Fibroblast of villous mesenchyme (primary cell): ENCODE results near the gene TMC2. TPM values are rescaled to one million over a fixed set of nuclear protein-coding genes. Genes with fewer than 3 reads are reported as not detected.
"Not testable (repeated sequence)": the region's sequence is repeated elsewhere in the genome, so short reads cannot be mapped to it uniquely, and the experiment has no call there.

Experiments
- DNase-seq: peaks from one replicate; pipeline ENCODE4 v3.0.0-alpha.2; 2010; ENCODE audit warnings: low read depth
- H3K4me3 ChIP-seq: 2 replicates; pipeline ENCODE4 v1.5.1; 2011; ENCODE audit warnings: low read depth, mild to moderate bottlenecking, low read length
- CTCF ChIP-seq: IDR thresholded peaks from 2 replicates; pipeline ENCODE4 v1.5.1; 2012; ENCODE audit warnings: low read depth, mild to moderate bottlenecking, low read length; ENCODE audit not compliant: insufficient read depth
- total RNA-seq: library from RNA; depleted of rRNA; stranded (reverse); fragments of >200 nt; gene quantifications from 2 replicates; pipeline ENCODE4 v1.2.3, GENCODE V29; 2012

Gene TMC2
- total RNA-seq, 1 donor = not detected

- DNase-seq = no peak
- TF ChIP-seq CTCF = no peak
- H3K4me3 ChIP-seq = peak overlapping the region; percentile 98
These were observed 127.1 kb downstream of the TMC2 start for GRCh38 chr20:2663364-2663886.

GRCh38 chr20:2663887-2664719 lies 127.7 kb downstream of the TMC2 start, which contains the start of gene IDH3B:
Gene IDH3B, minus strand, starts transcription at chr20:2664216. Its CDS starts 28 bp downstream, at chr20:2664188.
- no peak for TF ChIP-seq CTCF
- peak within 1 kb of the TSS; percentile 98 for H3K4me3 ChIP-seq
- DNase-seq = peak; percentile 96

DNA sequence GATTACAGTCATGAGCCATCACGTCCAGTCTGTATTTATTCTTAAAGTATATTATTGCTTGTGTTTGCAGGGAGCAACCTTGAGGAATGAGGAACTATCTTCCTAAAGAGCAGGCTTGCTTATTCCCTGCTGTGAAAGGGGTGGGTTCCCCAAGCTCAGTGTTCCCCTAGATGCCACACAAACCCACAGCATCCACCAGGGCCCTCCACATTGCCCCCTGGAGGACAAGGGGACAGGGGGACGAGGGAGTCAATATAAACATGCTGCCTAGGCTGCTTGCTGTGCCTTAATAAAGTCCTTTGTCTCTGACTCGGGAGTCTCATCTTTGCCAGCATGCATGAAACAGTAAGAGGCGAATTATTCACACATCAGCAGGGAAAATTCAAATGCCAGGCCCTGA lies 135.6 kb downstream of the TMC2 start:
- DNase-seq = no peak
- H3K4me3 ChIP-seq = no peak overlapping the region
- TF ChIP-seq CTCF = peak; percentile 23

GRCh38 chr20:2672446-2672845 lies 136.1 kb downstream of the TMC2 start:
- no peak for TF ChIP-seq CTCF
- no peak overlapping the region for H3K4me3 ChIP-seq
- DNase-seq = no peak

GRCh38 chr20:2673453-2673852 lies 137.1 kb downstream of the TMC2 start:
- no peak for DNase-seq
- H3K4me3 ChIP-seq = no peak overlapping the region
- no peak for TF ChIP-seq CTCF

GRCh38 chr20:2680046-2680445 lies 143.7 kb downstream of the TMC2 start:
- no peak for DNase-seq
- TF ChIP-seq CTCF = no peak
- no peak overlapping the region for H3K4me3 ChIP-seq

DNA sequence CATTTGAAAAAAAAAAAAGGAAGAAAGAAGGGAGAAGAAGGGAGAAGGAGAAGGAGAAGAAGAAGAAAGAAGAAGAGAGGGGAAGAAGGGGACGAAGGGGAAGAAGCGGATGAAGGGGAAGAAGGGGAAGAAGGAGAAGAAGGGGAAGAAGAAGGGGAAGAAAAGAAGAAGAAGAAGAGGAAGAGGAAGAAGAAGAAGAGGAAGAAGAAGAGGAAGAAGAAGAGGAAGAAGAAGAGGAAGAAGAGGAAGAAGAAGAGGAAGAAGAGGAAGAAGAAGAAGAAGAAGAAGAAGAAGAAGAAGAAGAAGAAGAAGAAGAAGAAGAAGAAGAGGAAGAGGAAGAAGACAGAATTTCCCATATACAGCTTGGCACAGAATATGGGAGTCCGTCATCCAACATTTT lies 145.7 kb downstream of the TMC2 start:
- not testable (repeated sequence) for H3K4me3 ChIP-seq, DNase-seq

DNA sequence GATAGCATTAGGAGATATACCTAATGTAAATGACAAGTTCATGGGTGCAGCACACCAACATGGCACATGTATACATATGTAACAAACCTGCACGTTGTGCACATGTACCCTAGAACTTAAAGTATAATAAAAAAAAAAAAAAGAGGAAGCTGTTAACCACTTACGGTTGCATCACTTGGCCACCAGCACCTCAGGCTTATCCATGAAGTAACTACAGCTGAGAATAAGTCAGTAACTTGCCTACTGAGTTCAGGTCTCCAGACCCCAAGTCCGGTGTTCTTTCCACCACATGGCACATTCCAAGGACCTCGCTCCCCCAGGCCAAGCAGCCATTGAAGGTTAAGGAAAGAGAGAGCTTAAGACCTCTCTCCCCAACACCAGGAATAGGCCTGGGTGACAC lies 148.4 kb downstream of the TMC2 start:
- not testable (repeated sequence) for DNase-seq

More for the DNA sequence above, 148.4 kb downstream of the TMC2 start:
- H3K4me3 ChIP-seq = not testable (repeated sequence)
